NCI-H748 (cell line): Measurements from ENCODE around the gene CFDP1.

Experiments used
- DNase-seq: peaks from one replicate; lab custom pipeline; 2025; ENCODE audit not compliant: unreplicated experiment; lab: John Stamatoyannopoulos, UW

Gene CFDP1

GRCh38 chr16:75377729-75378386, 55.4 kb downstream of the CFDP1 start:
- peak; percentile 3 for DNase-seq

DNA sequence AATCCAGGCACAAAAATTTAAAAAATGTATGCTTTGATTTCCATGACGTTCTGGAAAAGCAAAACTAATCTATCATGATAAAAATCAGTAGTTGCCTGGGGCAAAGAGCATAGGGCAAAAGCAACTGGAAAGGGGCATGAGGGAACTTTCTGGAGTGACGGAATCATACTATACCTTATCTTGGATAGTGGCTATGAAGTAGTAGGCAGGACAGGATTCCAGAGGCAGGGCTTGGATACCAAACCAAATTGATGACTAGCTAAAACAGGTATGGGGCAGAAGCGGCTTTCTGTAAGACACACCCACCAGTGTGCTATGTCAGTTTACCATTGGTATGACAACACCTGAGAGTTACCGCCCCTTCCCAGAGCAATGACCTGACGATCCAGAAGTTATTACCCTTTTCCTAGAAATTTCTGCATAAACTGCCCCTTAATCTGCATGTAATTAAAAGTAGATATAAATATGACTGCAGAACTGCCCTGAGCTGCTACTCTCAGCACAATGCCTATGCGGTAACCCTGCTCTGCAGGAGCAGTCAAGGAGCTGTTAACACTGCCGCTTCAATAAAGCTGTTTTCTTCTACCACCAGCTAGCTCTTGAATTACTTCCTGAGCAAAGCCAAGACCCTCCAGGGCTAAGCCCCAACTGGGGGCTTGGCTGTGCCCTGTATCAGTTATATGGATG, 56.7 kb downstream of the CFDP1 start:
- no peak for DNase-seq

DNA sequence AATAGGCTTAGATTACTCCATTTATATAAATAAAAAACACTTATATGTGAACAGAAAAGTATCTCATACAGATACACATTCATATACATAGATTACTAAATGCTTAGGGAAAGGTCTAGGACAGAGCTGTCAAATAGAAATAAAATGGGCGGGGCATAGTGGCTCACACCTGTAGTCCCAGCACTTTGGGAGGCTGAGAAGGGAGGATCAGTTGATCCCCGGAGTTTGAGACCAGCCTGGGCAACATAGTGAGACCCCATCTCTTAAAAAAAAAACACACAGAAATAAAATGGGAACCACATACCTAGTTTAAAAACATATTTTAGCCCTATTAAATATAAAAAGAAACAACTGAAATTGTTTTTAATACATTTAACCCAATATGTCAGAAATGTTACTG, 58.9 kb downstream of the CFDP1 start:
- DNase-seq = no peak

DNA sequence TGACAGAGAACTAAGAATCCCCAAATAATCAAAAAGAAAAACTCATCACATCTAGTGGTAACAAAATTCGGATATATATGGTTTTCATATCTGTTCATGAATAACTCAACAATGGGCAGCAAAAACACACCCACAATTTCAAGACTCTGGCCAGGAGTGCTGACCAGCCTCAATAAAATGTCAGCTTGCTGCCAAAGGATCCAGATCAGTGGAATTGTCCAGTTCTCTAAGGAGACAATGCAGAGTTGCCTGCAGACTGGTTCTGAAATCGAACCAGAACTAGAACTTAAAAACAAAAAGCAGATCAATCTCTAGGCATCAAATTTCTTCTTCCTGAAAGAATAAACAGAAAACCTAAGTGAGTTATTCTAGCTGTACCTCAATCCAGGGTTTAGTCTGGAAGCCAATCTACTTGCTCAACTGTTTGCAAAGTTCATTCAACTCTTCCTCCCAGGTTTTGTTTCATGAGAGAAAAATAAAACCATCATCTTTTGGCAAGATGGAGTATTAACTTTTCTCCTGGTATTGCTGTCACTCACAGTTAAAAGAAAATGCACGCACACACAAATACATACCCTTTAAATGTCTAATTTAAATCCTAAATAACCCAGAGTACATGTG, 61.0 kb downstream of the CFDP1 start:
- DNase-seq = no peak

- DNase-seq = no peak
Measured at GRCh38 chr16:75371171-75371570, 62.1 kb downstream of the CFDP1 start.

DNA sequence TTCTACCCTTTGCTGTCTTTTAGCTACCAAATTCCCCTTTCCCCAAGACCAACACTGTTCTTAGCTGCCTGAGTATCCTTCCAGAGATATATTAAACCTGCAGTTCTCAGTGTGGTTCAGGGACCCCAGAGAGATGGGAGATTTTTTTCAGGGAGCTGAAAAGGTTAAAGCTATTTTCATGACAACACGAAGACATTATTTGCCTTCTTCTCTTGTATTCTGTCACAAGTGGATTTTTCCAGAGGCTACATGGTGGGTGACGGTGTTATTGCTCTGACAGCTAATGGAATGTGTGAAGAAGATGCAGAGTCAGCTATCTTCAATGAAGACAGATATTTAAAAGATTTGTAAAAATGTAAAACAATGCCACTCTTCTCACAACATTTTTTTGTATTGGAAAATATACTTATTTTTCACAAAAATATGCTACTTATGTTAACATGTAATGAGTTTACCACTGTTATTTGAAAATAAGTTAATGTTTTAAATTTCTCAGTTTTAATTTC, 69.0 kb downstream of the CFDP1 start:
- no peak for DNase-seq

DNA sequence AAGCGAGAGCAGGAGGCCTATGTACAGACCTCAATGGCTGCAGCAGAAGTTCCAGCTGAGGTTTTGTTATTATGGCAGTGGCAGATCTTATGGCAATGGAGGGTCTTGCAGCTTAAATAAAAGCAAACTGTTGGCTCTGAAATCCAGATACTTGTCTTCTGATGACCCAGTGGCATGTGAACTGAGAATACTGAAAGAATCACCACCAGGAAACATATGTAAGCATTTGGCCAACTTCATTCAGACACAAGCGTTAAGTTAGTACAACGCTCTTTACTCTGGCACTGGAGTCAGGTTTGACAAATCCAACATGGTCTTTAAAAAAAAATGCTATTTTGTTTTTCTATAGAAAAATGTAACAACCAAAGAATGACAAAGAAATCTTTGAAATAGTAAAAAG, 70.5 kb downstream of the CFDP1 start:
- no peak for DNase-seq

GRCh38 chr16:75361936-75362335, 71.4 kb downstream of the CFDP1 start:
- no peak for DNase-seq

- DNase-seq = no peak
Measured at GRCh38 chr16:75354170-75354569, 79.1 kb downstream of the CFDP1 start.

GRCh38 chr16:75351183-75351582, 82.1 kb downstream of the CFDP1 start:
- DNase-seq = no peak

GRCh38 chr16:75345711-75346110, 87.6 kb downstream of the CFDP1 start:
- DNase-seq = no peak

DNA sequence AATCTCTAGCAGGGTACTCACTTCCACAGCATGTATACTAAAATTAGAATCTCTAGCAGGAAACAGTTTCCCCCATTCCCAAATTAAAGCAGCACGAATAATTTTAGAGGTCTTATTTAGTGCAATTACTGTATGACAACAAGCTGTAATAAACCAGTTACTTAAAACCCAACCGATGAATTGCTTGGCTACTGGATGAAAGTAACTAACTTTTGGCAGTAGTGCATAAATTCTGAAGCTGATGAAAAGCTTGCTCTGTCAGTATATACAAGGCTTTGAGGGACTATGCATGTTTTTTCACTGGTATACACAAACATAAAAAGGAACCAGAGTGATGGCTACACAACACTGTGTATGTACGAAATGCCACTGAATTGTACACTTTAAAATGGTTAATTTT, 89.4 kb downstream of the CFDP1 start:
- no peak for DNase-seq

- DNase-seq = no peak
Measured at GRCh38 chr16:75343286-75343685, 90.0 kb downstream of the CFDP1 start.

- no peak for DNase-seq
Measured at GRCh38 chr16:75342308-75342811, 90.9 kb downstream of the CFDP1 start.

- DNase-seq = no peak
Measured at GRCh38 chr16:75341564-75342307, 91.6 kb downstream of the CFDP1 start.

DNA sequence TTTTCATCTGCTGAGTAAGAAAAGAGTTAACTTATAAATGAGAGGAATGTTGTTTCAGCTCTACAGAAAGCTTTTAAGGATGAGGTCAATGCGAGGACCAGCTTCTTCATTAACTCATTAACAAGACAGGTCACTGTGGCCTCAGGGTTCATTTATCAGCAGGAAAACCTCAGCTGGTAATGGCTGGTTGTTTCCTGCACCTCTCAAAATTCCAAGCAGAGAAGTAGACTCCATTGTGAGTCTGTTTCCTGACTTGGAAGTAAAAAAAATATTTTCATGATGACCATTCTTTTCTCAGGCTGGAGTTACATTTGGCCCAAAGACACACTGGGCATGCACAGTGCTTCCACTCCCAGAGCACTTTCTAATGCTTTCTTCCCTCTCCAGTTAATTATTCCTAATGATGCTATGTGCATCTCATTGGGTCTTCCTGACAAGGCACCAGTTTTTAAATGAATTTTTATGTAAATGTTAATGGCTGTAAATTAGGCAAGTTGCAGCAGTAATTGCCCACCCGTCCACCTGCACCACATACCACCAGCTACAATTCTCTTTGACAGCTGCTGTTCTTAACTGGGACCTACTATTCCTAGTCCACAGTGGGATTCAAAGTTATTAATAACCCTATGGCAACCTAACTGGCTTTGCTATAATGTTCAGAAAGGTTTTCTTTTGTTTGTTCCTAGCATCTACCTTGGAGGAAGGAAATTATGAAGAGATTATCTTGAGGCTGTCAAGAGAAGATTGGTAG, 92.4 kb downstream of the CFDP1 start:
- DNase-seq = no peak

DNA sequence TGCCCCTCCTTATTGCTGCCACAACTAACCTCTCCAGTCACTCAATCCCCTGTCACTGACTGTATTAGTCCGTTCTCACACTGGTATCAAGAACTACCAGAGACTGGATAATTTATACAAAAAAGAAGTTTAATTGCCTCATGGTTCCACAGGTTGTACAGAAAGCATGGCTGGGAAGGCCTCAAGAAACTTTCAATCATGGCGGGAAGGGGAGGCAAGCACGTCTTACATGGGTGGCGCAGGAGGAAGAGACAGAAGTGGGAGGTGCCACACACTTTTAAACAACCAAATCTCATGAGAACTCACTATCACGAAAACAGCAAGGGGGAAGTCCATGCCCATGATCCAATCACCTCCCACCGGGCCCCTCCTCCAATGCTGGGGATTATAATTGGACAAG, 95.9 kb downstream of the CFDP1 start:
- no peak for DNase-seq

DNA sequence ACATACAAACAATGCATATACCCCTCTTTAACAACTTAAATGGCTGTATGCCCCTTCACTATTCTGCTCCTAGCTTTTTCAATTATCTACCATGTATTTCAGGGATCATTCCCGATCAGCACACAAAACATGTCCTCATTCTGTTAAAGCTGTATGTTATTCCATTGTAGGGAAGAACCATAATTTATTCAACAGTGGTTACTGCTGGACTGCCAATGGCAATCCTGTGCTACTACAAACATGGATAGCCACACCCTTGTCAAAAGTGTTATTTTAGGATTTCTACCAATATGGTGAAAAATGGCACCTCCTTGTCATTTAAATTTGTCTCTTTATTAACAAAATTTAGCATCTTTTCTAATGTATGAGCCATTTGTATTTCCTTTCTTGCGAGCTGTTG, 96.8 kb downstream of the CFDP1 start:
- DNase-seq = no peak

GRCh38 chr16:75333721-75334163, 99.6 kb downstream of the CFDP1 start:
- DNase-seq = no peak

DNA sequence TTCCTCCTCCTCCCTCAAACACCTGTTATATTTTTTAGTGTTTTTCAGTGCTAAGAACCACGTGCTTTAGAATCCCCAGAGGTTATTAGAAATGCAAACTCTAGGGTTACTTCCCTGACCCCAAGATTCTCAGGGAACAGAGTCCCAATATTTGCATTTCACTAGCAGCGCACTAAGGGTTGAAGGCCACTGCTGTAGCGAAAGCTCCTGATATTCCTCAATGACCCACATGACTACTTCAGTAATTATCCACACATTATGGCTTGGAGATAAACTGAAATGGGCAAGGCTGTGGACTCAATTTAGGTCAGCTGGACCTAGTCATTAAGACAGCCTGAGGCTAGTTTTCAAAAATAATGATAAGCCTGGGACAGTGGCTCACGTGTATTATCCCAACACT, 103.4 kb downstream of the CFDP1 start:
- peak; percentile 4 for DNase-seq

DNA sequence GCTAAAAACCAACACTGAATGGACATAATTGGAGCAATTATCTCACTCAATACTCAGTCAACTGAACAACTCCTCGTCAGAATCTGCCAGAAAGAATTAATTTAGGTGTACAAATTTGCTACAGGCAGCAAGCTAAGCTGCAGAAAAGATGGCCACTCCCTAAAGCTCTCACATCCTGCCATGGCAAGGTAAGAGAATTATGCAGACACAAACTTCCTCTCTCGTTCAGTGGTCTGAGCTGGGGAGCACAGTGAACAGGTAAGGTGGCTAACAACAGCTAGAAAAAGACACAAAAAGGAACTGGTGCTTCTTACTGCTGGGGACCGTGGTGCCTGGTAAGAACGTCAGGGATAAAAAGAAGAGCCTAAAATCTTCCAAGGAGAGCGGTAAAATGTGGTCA, 107.0 kb downstream of the CFDP1 start:
- DNase-seq = peak; percentile 90
